ENCODE measurements around the gene TNS2.

DNA sequence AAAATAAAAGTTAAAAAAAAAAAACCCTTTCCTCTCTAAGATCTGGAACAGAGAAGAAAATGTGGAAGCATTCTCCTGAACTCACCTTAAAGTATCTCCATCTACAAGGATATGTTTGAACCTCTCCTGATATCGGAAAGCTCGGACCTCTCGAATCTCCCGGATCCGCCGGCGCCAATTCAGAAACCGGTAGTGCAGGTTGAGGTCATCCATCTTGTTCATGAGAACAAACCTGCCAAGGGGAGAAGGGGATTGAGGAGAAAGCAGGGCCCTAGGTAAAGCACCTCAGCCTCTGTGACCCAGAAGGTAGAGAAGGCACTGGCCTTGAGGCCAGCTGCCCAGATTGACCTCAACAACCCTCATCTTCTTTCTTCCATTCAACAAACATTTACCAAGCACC lies 27.2 kb downstream of the TNS2 start:
- TF ChIP-seq ARNTL (CRISPR knock-in tag; IDR thresholded peaks at IDR 0.05) (no peak), ELF1 (CRISPR knock-in tag; IDR thresholded peaks at IDR 0.05) (no peak), POLR2A (IDR thresholded peaks at IDR 0.05; ENCODE audit: insufficient read depth in 1 of 2, low read depth in 2 of 2, low read length in 2 of 2) (no peak), KDM1A (CRISPR knock-in tag; IDR thresholded peaks at IDR 0.05) (no peak), GATA4 (IDR thresholded peaks at IDR 0.05; ENCODE audit: borderline replicate concordance, low read depth) (no peak)
- TF ChIP-seq, protein P1, sequence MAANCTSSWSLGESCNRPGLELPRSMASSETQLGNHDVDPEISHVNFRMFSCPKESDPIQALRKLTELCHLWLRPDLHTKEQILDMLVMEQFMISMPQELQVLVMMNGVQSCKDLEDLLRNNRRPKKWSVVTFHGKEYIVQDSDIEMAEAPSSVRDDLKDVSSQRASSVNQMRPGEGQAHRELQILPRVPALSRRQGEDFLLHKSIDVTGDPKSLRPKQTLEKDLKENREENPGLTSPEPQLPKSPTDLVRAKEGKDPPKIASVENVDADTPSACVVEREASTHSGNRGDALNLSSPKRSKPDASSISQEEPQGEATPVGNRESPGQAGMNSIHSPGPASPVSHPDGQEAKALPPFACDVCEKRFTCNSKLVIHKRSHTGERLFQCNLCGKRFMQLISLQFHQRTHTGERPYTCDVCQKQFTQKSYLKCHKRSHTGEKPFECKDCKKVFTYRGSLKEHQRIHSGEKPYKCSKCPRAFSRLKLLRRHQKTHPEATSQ (CRISPR knock-in tag; IDR thresholded peaks at IDR 0.05; ENCODE audit: borderline replicate concordance): no peak
- TF ChIP-seq, protein P2, sequence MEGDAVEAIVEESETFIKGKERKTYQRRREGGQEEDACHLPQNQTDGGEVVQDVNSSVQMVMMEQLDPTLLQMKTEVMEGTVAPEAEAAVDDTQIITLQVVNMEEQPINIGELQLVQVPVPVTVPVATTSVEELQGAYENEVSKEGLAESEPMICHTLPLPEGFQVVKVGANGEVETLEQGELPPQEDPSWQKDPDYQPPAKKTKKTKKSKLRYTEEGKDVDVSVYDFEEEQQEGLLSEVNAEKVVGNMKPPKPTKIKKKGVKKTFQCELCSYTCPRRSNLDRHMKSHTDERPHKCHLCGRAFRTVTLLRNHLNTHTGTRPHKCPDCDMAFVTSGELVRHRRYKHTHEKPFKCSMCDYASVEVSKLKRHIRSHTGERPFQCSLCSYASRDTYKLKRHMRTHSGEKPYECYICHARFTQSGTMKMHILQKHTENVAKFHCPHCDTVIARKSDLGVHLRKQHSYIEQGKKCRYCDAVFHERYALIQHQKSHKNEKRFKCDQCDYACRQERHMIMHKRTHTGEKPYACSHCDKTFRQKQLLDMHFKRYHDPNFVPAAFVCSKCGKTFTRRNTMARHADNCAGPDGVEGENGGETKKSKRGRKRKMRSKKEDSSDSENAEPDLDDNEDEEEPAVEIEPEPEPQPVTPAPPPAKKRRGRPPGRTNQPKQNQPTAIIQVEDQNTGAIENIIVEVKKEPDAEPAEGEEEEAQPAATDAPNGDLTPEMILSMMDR (CRISPR knock-in tag; IDR thresholded peaks at IDR 0.05): no peak
- TF ChIP-seq, protein P3, sequence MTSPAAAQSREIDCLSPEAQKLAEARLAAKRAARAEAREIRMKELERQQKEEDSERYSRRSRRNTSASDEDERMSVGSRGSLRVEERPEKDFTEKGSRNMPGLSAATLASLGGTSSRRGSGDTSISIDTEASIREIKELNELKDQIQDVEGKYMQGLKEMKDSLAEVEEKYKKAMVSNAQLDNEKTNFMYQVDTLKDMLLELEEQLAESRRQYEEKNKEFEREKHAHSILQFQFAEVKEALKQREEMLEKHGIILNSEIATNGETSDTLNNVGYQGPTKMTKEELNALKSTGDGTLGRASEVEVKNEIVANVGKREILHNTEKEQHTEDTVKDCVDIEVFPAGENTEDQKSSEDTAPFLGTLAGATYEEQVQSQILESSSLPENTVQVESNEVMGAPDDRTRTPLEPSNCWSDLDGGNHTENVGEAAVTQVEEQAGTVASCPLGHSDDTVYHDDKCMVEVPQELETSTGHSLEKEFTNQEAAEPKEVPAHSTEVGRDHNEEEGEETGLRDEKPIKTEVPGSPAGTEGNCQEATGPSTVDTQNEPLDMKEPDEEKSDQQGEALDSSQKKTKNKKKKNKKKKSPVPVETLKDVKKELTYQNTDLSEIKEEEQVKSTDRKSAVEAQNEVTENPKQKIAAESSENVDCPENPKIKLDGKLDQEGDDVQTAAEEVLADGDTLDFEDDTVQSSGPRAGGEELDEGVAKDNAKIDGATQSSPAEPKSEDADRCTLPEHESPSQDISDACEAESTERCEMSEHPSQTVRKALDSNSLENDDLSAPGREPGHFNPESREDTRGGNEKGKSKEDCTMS (CRISPR knock-in tag; conservative IDR thresholded peaks at IDR 0.05): no peak

Data from HepG2 (cell line).